HEK293 (cell line): ENCODE data around the gene GLRA1.

Source experiments
- TCF7L2 ChIP-seq: IDR thresholded peaks from 2 replicates; pipeline ENCODE4 v1.6.1; 2011; ENCODE audit warnings: low read depth, mild to moderate bottlenecking, inconsistent platforms, low read length, moderate library complexity, borderline replicate concordance
- ZNF155 ChIP-seq: fragments of 450-650 bp; formaldehyde crosslinking; IDR thresholded peaks from 2 replicates; pipeline ENCODE4 v1.5.1; 2016; ENCODE audit warnings: missing biosample characterization, missing genetic modification characterization
- ZNF623 ChIP-seq: fragments of 450-650 bp; formaldehyde crosslinking; IDR thresholded peaks from 2 replicates; pipeline ENCODE4 v1.5.1; 2016; ENCODE audit warnings: missing biosample characterization, missing genetic modification characterization
- ZNF701 ChIP-seq: fragments of 450-650 bp; formaldehyde crosslinking; IDR thresholded peaks from 2 replicates; pipeline ENCODE4 v1.5.1; 2016; ENCODE audit warnings: missing biosample characterization, missing genetic modification characterization
- ZNF777 ChIP-seq: fragments of 450-650 bp; formaldehyde crosslinking; IDR thresholded peaks from 2 replicates; pipeline ENCODE4 v1.5.1; 2017; ENCODE audit warnings: missing biosample characterization, missing genetic modification characterization, borderline replicate concordance
- ZNF830 ChIP-seq: fragments of 450-650 bp; IDR thresholded peaks from 2 replicates; pipeline ENCODE4 v1.5.0; 2018; ENCODE audit warnings: missing biosample characterization, missing genetic modification characterization, low read depth, mild to moderate bottlenecking, moderate library complexity
- TF ChIP-seq, protein P1 (sequence below): fragments of 450-650 bp; formaldehyde crosslinking; IDR thresholded peaks from 2 replicates; pipeline ENCODE4 v1.5.1; 2016; ENCODE audit warnings: missing biosample characterization, missing genetic modification characterization
- TF ChIP-seq, protein P2 (sequence below): sonication (generic); formaldehyde crosslinking; IDR thresholded peaks from 2 replicates; pipeline ENCODE4 v1.8.1; 2022; ENCODE audit warnings: mild to moderate bottlenecking, moderate library complexity, missing genetic modification reagents
- TF ChIP-seq, protein P3 (sequence below): fragments of 450-650 bp; formaldehyde crosslinking; IDR thresholded peaks from 2 replicates; pipeline ENCODE4 v1.5.1; 2016; ENCODE audit warnings: missing biosample characterization, missing genetic modification characterization
- TF ChIP-seq, protein P4 (sequence below): fragments of 450-650 bp; formaldehyde crosslinking; IDR thresholded peaks from 2 replicates; pipeline ENCODE4 v1.5.1; 2016; ENCODE audit warnings: missing biosample characterization, missing genetic modification characterization
- TF ChIP-seq, protein P5 (sequence below): fragments of 450-650 bp; formaldehyde crosslinking; IDR thresholded peaks from 2 replicates; pipeline ENCODE4 v1.5.1; 2016; ENCODE audit warnings: missing biosample characterization, missing genetic modification characterization, low read depth

DNA sequence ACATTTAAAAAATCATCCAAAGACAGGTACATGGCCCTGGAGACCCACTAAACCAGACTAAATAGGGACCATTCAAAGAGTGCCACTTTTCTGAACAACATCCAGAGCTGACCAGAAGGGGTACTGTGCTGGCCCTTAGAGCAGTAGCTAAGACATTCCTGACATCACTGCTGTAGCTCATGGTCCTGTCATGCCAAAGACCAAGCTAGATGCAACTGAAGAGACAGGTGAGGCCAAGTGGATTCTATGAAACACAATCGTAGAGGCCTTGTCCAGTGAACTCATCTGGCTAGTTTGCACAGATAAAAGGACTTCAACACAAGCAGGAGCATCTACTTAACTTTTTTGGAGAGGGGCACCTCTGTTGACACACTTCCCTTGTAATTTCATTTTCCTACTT is 109.6 kb downstream of the GLRA1 start:
- TF ChIP-seq ZNF701 (tag by site-specific recombination) (no peak), ZNF777 (no peak), ZNF830 (tag by site-specific recombination) (no peak), ZNF623 (tag by site-specific recombination) (no peak), TCF7L2 (no peak), ZNF155 (tag by site-specific recombination) (no peak)
- TF ChIP-seq, protein P1, sequence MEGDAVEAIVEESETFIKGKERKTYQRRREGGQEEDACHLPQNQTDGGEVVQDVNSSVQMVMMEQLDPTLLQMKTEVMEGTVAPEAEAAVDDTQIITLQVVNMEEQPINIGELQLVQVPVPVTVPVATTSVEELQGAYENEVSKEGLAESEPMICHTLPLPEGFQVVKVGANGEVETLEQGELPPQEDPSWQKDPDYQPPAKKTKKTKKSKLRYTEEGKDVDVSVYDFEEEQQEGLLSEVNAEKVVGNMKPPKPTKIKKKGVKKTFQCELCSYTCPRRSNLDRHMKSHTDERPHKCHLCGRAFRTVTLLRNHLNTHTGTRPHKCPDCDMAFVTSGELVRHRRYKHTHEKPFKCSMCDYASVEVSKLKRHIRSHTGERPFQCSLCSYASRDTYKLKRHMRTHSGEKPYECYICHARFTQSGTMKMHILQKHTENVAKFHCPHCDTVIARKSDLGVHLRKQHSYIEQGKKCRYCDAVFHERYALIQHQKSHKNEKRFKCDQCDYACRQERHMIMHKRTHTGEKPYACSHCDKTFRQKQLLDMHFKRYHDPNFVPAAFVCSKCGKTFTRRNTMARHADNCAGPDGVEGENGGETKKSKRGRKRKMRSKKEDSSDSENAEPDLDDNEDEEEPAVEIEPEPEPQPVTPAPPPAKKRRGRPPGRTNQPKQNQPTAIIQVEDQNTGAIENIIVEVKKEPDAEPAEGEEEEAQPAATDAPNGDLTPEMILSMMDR (tag by site-specific recombination), result no peak
- TF ChIP-seq, protein P2, sequence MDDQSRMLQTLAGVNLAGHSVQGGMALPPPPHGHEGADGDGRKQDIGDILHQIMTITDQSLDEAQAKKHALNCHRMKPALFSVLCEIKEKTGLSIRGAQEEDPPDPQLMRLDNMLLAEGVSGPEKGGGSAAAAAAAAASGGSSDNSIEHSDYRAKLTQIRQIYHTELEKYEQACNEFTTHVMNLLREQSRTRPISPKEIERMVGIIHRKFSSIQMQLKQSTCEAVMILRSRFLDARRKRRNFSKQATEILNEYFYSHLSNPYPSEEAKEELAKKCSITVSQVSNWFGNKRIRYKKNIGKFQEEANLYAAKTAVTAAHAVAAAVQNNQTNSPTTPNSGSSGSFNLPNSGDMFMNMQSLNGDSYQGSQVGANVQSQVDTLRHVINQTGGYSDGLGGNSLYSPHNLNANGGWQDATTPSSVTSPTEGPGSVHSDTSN (CRISPR knock-in tag), result no peak
- TF ChIP-seq, protein P3, sequence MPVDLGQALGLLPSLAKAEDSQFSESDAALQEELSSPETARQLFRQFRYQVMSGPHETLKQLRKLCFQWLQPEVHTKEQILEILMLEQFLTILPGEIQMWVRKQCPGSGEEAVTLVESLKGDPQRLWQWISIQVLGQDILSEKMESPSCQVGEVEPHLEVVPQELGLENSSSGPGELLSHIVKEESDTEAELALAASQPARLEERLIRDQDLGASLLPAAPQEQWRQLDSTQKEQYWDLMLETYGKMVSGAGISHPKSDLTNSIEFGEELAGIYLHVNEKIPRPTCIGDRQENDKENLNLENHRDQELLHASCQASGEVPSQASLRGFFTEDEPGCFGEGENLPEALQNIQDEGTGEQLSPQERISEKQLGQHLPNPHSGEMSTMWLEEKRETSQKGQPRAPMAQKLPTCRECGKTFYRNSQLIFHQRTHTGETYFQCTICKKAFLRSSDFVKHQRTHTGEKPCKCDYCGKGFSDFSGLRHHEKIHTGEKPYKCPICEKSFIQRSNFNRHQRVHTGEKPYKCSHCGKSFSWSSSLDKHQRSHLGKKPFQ, result no peak
- TF ChIP-seq, protein P4, sequence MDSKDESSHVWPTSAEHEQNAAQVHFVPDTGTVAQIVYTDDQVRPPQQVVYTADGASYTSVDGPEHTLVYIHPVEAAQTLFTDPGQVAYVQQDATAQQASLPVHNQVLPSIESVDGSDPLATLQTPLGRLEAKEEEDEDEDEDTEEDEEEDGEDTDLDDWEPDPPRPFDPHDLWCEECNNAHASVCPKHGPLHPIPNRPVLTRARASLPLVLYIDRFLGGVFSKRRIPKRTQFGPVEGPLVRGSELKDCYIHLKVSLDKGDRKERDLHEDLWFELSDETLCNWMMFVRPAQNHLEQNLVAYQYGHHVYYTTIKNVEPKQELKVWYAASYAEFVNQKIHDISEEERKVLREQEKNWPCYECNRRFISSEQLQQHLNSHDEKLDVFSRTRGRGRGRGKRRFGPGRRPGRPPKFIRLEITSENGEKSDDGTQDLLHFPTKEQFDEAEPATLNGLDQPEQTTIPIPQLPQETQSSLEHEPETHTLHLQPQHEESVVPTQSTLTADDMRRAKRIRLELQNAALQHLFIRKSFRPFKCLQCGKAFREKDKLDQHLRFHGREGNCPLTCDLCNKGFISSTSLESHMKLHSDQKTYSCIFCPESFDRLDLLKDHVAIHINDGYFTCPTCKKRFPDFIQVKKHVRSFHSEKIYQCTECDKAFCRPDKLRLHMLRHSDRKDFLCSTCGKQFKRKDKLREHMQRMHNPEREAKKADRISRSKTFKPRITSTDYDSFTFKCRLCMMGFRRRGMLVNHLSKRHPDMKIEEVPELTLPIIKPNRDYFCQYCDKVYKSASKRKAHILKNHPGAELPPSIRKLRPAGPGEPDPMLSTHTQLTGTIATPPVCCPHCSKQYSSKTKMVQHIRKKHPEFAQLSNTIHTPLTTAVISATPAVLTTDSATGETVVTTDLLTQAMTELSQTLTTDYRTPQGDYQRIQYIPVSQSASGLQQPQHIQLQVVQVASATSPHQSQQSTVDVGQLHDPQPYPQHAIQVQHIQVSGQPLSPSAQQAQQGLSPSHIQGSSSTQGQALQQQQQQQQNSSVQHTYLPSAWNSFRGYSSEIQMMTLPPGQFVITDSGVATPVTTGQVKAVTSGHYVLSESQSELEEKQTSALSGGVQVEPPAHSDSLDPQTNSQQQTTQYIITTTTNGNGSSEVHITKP (tag by site-specific recombination), result no peak
- TF ChIP-seq, protein P5, sequence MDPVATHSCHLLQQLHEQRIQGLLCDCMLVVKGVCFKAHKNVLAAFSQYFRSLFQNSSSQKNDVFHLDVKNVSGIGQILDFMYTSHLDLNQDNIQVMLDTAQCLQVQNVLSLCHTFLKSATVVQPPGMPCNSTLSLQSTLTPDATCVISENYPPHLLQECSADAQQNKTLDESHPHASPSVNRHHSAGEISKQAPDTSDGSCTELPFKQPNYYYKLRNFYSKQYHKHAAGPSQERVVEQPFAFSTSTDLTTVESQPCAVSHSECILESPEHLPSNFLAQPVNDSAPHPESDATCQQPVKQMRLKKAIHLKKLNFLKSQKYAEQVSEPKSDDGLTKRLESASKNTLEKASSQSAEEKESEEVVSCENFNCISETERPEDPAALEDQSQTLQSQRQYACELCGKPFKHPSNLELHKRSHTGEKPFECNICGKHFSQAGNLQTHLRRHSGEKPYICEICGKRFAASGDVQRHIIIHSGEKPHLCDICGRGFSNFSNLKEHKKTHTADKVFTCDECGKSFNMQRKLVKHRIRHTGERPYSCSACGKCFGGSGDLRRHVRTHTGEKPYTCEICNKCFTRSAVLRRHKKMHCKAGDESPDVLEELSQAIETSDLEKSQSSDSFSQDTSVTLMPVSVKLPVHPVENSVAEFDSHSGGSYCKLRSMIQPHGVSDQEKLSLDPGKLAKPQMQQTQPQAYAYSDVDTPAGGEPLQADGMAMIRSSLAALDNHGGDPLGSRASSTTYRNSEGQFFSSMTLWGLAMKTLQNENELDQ (tag by site-specific recombination), result no peak
